ENCODE measurements around the gene FBXO31.

Gene FBXO31

DNA sequence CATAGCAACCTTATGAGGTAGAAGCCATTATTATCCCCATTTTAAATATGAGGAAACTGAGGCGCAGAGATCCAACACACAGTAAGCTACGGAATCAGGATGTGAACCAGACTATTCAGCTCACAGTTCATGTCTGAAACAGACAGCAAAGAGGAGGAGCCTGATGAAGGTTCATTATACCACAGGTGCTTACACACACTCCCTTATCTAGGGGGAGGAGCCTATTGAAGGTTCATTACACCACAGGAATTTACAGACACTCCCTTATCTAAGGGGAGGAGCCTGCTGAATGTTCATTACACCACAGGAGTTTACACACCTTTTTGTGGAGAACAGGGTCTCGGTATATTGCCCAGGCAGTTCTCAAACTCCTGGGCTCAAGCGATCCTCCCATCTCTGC lies 88.3 kb downstream of the FBXO31 start:
- no peak overlapping the region for H3K27ac ChIP-seq (replicated peaks)
- no peak for DNase-seq (ENCODE audit: low read depth in 1 of 2, low spot score in 1 of 2)
- no peaks in the 10 kb centered on the region for H3K27me3 ChIP-seq (ENCODE audit: insufficient read depth, poor library complexity, severe bottlenecking)
- H3K4me3 ChIP-seq (replicated peaks; ENCODE audit: insufficient read depth, low read length) = no peak overlapping the region
- TF ChIP-seq, protein P1, sequence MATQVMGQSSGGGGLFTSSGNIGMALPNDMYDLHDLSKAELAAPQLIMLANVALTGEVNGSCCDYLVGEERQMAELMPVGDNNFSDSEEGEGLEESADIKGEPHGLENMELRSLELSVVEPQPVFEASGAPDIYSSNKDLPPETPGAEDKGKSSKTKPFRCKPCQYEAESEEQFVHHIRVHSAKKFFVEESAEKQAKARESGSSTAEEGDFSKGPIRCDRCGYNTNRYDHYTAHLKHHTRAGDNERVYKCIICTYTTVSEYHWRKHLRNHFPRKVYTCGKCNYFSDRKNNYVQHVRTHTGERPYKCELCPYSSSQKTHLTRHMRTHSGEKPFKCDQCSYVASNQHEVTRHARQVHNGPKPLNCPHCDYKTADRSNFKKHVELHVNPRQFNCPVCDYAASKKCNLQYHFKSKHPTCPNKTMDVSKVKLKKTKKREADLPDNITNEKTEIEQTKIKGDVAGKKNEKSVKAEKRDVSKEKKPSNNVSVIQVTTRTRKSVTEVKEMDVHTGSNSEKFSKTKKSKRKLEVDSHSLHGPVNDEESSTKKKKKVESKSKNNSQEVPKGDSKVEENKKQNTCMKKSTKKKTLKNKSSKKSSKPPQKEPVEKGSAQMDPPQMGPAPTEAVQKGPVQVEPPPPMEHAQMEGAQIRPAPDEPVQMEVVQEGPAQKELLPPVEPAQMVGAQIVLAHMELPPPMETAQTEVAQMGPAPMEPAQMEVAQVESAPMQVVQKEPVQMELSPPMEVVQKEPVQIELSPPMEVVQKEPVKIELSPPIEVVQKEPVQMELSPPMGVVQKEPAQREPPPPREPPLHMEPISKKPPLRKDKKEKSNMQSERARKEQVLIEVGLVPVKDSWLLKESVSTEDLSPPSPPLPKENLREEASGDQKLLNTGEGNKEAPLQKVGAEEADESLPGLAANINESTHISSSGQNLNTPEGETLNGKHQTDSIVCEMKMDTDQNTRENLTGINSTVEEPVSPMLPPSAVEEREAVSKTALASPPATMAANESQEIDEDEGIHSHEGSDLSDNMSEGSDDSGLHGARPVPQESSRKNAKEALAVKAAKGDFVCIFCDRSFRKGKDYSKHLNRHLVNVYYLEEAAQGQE (IDR thresholded peaks at IDR 0.05; ENCODE audit: insufficient replicate concordance, low read depth) = no peak
- TF ChIP-seq GABPA (IDR thresholded peaks at IDR 0.05; ENCODE audit: low read depth) = no peak
- TF ChIP-seq SPI1 (IDR thresholded peaks at IDR 0.05; ENCODE audit: borderline replicate concordance, low read depth) = no peak
- TF ChIP-seq, protein P2, sequence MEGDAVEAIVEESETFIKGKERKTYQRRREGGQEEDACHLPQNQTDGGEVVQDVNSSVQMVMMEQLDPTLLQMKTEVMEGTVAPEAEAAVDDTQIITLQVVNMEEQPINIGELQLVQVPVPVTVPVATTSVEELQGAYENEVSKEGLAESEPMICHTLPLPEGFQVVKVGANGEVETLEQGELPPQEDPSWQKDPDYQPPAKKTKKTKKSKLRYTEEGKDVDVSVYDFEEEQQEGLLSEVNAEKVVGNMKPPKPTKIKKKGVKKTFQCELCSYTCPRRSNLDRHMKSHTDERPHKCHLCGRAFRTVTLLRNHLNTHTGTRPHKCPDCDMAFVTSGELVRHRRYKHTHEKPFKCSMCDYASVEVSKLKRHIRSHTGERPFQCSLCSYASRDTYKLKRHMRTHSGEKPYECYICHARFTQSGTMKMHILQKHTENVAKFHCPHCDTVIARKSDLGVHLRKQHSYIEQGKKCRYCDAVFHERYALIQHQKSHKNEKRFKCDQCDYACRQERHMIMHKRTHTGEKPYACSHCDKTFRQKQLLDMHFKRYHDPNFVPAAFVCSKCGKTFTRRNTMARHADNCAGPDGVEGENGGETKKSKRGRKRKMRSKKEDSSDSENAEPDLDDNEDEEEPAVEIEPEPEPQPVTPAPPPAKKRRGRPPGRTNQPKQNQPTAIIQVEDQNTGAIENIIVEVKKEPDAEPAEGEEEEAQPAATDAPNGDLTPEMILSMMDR (IDR thresholded peaks at IDR 0.05; ENCODE audit: insufficient read depth, low read length) = no peak
- TF ChIP-seq POLR2AphosphoS5 (IDR thresholded peaks at IDR 0.05; ENCODE audit: low read depth) = no peak

DNA sequence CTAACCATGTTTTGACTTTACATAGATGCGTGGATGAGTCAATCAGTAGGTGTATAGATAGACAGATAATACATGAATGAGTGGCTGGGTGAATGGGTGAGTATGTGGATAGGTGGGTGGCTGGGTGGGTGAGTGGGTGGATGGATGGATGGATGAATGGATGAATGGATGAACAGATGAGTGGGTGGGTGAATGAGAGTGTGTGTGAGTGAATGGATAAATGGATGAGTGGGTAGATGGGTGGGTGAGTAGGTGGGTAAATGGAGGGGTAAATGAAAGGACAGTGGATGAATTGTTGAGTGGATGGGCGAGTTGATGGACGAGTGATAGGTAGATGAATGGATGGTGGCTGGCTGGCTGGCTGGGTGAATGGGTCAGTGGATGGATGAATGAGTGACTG lies 89.6 kb downstream of the FBXO31 start:
- no peaks in the 10 kb centered on the region for H3K27me3 ChIP-seq (ENCODE audit: insufficient read depth, poor library complexity, severe bottlenecking)
- DNase-seq (ENCODE audit: low read depth in 1 of 2, low spot score in 1 of 2) = no peak
- TF ChIP-seq GABPA (IDR thresholded peaks at IDR 0.05; ENCODE audit: low read depth) (no peak), POLR2AphosphoS5 (IDR thresholded peaks at IDR 0.05; ENCODE audit: low read depth) (no peak)
- TF ChIP-seq, protein P2 (IDR thresholded peaks at IDR 0.05; ENCODE audit: insufficient read depth, low read length) = no peak
- TF ChIP-seq, protein P1 (IDR thresholded peaks at IDR 0.05; ENCODE audit: insufficient replicate concordance, low read depth) = no peak
- H3K4me3 ChIP-seq (replicated peaks; ENCODE audit: insufficient read depth, low read length) = no peak overlapping the region
- H3K27ac ChIP-seq (replicated peaks) = no peak overlapping the region

DNA sequence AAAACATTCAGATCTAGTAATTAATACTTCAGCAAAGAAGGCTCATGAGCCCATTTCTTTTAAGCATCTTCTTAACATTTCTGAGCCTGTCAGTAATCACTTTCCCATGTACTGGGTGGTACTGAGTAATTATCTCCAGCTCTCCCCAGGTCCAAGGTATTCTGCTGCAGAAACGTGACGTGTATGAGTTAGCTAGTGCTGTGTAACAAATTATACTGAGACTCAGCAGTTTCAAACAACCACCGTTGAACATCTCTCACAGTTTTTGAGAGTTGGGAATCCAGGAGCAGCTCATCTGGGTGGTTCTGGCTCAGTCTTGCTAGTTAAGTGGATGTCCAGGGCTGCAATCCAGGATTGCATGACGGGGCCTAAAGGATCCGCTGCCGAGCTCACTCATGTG lies 91.6 kb downstream of the FBXO31 start:
- H3K27me3 ChIP-seq (ENCODE audit: insufficient read depth, poor library complexity, severe bottlenecking) = no peaks in the 10 kb centered on the region

More for the DNA sequence above, 91.6 kb downstream of the FBXO31 start:
- no peak for DNase-seq (ENCODE audit: low read depth in 1 of 2, low spot score in 1 of 2)
- TF ChIP-seq, protein P1 (IDR thresholded peaks at IDR 0.05; ENCODE audit: insufficient replicate concordance, low read depth) = no peak
- TF ChIP-seq, protein P2 (IDR thresholded peaks at IDR 0.05; ENCODE audit: insufficient read depth, low read length) = no peak
- no peak for TF ChIP-seq GABPA (IDR thresholded peaks at IDR 0.05; ENCODE audit: low read depth)
- TF ChIP-seq POLR2AphosphoS5 (IDR thresholded peaks at IDR 0.05; ENCODE audit: low read depth) = no peak
- no peak for TF ChIP-seq SPI1 (IDR thresholded peaks at IDR 0.05; ENCODE audit: borderline replicate concordance, low read depth)
- H3K4me3 ChIP-seq (replicated peaks; ENCODE audit: insufficient read depth, low read length) = no peak overlapping the region
- no peak overlapping the region for H3K27ac ChIP-seq (replicated peaks)
